Measurements from ENCODE around the gene DIMT1. TPM values are rescaled to one million over a fixed set of nuclear protein-coding genes. Genes with fewer than 3 reads are reported as not detected.

The DIMT1 gene
- 17.8 TPM for total RNA-seq

DNA sequence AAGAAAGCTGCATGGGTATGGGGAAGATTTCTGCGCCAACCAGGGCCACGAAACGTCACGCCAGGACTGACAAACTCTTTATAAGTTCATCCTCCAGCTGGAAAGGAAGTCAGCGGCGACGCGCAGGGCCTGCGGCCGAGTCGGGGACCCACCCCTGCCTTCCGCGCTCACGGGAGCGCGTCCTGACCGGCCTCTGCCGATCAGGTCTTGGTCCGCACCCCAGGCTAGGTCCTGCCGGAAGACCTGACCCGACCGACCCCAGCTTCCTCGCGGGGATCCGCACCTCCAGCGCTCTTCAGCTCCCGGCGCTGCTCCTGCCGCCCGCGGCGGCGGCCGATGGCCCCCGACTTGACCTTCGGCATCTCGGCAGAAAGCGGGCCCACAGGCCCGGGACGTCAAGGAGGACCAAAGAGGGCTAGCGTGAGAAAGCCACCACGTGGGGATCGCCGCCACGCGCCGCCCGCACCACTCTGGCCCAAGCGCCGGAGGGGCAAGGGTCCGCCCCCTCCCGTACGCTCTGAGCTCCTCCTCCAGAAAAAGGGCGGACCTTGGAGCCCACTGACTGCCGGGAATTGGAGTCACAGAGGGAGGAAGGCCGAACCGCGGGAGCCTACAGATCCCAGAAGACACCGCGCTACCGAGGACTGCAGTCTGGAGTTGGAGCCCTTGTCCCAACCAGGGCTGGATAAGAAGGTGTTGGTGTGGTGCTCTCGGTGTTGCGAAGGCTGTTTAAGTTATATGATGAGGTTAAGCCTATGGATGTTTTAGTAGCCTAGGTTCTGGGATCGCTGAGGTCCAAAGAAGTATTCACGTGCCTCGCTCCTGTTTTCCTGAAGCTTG, at the start of gene DIMT1:
Gene DIMT1, minus strand, starts transcription at position 495 of the 840 bp plus-strand sequence. Its CDS starts 133 bp downstream, at position 362.

DNA sequence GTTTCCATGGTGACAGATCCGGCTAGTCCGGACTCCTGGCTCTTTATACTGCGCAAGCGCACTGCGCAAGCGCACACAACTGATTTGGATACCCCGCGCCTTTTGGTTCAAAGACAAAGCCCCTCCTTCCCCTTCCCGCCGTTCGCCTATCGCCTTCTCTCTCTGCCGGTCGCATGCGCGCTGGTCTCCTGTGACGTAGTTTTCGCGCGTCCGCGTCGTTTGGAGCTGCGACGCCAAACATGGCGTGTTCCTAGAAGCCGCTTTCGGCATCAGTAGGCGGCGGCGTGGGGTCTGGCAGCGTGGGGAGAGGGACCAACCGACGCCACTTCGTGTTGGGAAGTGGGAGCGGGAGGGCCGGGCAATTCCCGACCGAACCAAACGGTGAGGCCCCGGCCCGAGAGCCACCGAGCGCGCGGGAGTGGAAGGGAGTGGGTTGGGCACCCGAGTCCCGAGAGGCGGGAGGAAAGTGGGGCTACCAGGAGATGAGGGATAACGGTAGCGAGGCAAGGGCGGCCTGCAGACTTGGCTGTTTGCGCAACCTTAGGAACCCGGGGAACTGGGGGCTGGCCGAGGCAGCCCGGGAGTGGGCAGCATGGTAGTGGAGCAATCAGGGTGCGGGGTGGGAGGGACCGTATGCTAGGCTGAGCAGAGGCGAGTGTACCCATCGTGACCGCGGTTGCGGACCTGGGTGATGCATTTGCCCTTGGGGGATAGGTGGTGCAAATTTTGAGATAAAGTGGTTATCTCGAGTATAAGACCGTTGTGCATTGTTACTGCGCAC, 9.0 kb upstream of the DIMT1 start, which contains the start of gene IPO11:
Gene IPO11, plus strand, starts transcription at position 215 of the 781 bp plus-strand sequence. CDS start 24,517 bp downstream, outside the sequence.

Small RNA genes lying within 50 kb of the gene (small RNA-seq; reads per million reads assigned to genes)
- gene RNU6-661P (ENCODE audit: low replicate concordance): not detected

Other genes with a start within 250 kb of the DIMT1 start
- gene KIF2A, start 97.7 kb downstream of the DIMT1 start, total RNA-seq: 333 TPM
- 42.3 TPM for gene IPO11, start 8.9 kb upstream of the DIMT1 start, total RNA-seq
- 8.5 TPM for gene LRRC70, start 174.9 kb upstream of the DIMT1 start, total RNA-seq